Activated CD4-positive, CD25-positive, alpha-beta regulatory T cell treated with anti-CD3 and anti-CD28 coated beads, Interleukin-2, amount 50 U/mL, for 72 hours (primary cell): Measurements from ENCODE around the gene FASTKD3.

Experiments
- DNase-seq: peaks from one replicate; pipeline ENCODE4 v3.0.0; 2021

The FASTKD3 gene

DNA sequence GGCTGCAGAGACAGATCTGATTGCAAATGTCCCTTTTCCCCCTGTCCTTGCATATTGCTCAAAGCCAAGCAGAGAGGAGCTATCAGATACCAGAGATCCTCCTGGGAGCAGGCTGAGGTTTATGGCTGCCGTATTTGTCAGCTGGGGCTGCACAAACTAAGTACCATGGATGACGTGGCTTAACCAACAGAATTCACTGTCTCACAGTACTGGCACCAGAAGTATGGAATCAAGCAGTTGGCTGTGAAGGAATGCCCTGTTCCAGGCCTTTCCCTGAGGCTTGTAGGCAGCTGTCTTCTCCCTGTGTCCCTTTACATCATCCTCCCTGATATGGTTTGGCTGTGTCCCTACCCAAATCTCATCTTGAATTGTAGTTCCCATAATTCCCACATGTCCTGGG is 20.5 kb downstream of the FASTKD3 start:
- DNase-seq: no peak

DNA sequence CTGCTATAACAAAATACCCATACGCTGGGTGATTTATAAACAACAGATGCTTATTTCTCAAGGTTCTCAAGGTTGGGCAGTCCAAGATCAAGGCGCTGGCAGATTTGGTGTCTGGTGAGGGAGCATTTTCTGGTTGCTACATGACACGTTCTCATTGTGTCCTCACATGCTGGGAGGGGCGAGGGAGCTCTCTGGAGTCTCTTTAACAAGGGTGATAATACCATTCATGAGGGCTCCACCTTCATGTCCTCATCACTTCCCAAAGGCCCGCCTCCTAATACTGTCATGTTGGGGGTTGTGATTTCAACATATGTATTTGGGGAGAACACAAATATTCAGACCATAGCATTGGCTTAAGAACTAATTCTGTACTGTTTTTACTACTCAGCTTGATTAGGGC is 22.5 kb downstream of the FASTKD3 start:
- no peak for DNase-seq

DNA sequence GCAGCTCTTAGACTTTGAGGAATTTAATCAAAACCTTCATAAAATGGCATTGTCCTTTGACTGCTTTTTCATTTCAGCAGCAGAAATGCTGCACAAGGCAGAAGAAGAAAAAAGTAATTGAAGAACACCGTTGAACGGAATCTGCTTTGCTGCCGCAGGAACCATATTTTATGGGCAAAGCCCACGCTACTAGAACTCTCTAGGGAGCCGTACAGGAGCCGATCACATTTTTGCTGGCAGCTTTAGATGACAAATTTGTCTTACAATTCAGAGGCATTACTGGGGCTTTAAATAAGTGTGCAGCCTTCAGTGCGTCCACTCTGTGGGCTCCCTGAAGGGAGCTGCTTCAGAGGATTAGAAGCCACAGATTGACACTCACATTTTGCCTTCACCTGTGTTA is 23.3 kb downstream of the FASTKD3 start:
- DNase-seq: no peak

DNA sequence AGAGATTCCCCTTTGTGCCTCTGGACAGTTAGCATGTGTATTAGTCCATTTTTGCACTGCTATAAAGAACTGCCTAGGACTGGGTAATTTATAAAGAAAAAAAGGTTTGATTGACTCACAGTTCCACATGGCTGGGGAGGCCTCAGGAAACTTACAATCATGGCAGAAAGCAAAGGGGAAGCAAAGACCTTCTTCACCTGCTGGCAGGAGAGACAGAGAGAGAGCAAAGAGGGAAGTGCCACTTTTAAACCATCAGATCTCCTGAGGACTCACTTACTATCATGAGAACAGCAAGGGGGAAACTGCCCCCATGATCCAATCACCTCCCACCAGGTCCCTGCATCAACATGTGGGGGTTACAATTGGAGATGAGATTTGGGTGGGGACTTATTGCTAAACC is 23.9 kb downstream of the FASTKD3 start:
- no peak for DNase-seq

DNA sequence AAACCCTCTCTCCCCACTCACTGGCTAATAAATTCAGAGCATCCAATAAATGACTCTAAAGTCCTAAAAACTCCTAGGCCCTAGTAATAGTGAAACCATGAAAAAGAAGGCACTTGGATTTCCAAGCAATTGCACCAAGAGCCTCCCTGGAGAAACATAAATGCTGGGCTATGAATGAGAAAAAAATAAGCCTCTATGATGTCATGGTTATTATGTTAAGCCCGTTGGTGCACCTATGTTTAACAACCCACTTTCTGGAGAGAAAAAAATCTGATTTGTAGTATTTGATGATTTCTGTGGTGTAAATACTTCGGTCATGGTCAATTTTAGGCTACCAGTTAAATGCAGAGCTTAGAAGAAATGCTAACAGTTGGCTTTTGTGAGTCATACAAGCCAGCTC is 26.3 kb downstream of the FASTKD3 start:
- DNase-seq: no peak

DNA sequence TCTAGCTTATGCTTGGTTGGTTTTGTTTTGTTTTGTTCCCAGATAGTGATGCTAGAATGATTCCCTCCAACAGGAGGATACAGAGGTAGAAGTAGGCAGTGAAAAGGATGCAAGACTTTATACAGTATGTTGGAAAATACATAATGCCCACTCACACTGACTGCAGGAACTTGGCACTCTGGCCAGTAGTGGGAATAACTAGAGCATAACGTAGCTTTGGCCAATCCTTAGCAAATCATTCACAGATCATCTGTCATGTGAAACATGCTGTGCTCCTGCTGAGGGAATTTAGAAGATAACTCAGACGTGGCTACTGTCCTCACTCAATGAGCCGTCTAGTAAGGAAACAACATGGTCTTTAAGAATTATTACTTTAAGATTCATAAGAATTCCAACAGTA is 31.4 kb downstream of the FASTKD3 start:
- no peak for DNase-seq

DNA sequence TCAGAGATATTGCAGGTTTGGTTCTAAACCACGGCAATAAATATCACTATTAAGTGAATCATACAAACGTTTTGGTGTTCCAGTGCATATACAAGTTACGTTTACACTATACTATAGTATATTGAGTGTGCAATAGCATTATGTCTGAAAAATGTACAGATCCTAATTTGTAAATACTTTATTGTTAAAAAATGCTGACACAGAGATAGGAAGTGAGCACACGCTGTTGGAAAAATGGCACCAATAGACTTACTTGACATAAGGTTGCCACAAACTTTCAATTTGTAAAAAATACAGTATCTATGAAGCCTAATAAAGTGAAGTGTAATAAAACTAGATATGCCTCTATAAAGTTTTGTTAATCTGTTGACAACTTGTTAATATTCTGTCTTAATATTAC is 33.8 kb downstream of the FASTKD3 start:
- DNase-seq: no peak

DNA sequence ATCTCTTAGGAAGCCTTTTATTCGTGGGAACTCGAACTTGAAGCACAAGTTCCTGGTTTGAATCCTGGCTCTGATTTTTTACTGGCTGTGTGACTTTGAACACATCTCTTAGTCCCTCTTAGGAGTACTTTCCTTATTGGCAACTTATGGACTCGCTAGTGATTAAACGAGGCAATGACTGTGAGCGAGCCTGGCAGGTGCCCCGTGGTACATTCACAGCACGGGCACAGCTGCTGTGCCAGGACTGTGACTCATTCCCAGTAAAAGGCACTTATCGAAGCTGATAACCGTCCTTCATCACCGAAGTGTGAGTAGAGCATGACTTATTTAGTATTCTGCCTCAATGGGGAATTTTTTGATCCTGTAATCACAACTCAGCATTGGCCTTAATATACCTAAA is 40.6 kb downstream of the FASTKD3 start:
- no peak for DNase-seq

DNA sequence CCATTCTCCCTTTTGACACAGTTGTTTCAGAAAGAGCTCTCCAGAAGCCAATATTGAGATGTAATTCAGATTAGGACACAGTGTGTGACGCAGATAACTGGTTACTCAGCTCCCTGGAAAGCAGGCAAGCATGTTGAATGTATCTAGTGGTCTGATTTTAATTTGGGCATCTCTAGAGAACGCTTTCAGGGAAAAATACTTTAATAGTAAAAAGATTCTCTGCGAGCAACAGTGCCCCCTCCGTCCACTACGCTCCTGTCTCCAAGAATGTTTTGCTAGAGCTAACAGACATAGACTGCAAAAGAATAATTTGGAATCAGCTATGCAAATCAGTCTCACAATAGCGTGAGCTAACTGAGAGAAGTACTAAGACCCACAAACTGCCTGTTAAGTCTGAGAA is 41.2 kb downstream of the FASTKD3 start:
- DNase-seq: no peak

DNA sequence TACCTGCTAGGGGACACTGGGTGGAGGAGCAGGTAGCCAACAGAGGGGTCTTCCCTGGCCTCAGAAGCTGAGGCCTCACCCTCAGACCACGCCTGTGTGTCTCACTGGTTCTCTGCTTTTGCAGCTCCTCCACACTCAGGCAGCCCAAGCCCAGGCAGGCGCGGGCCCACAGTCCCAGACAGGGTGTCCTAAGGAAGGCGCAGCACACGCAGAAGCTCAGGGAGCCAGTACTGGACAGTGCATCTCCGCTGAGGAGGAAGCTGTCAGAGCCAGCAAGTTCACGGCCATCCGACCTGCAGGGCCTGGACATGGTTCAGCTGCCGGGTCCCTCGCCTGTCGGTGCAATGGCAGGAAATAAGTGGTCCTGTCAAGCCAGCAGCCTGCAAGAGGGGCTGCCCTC is 43.2 kb downstream of the FASTKD3 start:
- DNase-seq: no peak

DNA sequence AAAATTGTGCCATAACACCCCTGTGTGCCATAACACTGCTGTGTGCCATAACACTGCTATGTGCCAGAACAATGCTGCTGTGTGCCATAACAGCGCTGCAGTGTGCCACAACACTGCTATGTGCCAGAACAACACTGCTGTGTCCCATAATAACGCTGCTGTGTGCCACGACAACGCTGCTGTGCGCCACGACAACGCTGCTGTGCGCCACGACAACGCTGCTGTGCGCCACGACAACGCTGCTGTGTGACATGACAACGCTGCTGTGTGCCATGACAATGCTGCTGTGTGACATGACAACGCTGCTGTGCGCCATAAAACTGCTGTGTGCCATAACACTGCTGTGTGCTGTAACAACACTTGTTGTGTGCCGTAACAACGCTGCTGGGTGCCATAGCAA is 43.8 kb downstream of the FASTKD3 start:
- no peak for DNase-seq

DNA sequence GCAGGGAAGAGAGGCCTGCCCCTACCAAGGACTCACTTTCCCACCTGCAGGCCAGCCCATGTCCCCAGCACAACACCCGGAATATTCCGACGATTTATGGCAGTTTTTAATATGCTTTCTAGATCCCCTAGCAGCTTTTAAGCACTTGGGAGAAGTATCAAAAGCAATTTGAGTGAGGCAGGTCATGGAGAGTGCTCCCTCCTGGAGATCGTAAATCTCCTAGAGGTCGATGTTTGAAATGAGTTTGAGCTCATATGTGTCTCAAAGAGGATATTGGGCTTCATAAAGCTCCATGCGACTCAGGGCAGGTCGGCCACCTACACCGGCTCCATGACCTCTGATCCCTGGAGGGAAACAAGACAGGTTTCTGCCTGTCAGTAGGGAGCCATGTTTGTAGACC is 45.2 kb downstream of the FASTKD3 start:
- no peak for DNase-seq

DNA sequence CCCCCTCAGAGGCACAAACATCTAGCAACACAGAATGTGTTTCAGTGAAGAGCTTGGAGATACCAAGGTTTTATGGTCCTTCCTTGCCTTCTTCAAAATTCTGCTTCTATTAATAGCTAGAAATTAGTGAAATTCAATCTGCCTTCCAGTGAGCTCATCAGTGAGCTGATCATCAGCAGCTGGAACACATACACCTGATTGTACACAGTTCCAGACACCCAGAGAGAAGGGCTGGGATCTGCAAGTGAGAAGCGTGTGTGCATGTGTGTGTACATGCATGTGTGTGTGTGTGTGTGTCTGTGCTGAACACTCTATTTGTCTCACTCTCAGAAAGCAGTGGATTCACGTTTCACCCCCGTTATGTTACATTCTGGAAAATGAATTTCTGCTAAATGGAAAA is 46.4 kb downstream of the FASTKD3 start:
- no peak for DNase-seq

DNA sequence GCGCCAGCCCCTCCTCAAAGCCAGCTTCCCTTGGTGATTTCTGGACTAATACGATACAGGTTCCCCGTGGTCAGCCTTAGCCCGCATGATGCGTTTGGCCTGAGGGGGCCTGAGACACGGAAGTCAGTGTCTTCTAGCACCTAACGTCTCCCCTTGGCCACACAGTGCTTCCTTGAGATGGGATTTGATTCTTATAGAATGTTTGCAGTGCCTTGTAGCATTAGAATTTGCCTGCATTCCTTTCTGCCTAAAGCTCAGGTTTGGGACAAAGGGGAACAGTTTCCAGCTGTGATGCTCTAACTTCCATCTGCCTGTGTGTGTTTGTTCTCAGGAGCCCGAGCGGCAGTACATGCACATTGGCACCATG is 52.3 kb downstream of the FASTKD3 start:
- no peak for DNase-seq

DNA sequence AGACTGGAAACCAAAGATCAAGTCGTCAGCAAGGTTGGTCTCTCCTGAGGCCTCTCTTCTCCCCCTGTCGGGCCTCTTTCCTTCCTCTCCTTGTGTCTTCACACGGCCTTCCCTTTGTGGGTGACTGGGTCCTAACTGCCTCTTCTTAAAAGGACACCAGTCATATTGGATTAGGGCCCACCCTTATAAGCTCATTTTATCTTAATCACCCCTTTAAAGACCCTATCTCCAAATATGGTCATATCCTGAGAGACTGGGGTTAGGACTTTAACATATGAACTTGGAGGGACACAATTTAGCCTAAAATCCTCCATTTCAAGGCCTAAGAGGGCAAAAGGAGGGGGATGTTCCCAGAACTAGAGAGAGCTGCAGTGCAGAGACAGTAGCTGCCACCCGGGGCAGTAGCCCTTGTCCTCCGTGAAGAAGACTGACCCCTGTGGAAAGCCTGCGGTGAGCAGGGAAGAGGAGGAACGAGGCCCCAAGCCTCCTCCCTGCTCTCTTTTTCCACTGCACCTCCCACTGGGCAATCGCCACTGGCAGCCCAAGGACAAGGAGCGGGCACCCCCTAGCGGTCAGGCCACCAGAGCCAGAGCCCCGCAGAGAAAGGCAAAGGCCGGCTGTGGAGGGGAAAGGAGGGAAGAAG is 52.8 kb downstream of the FASTKD3 start:
- DNase-seq: peak; percentile 74

DNA sequence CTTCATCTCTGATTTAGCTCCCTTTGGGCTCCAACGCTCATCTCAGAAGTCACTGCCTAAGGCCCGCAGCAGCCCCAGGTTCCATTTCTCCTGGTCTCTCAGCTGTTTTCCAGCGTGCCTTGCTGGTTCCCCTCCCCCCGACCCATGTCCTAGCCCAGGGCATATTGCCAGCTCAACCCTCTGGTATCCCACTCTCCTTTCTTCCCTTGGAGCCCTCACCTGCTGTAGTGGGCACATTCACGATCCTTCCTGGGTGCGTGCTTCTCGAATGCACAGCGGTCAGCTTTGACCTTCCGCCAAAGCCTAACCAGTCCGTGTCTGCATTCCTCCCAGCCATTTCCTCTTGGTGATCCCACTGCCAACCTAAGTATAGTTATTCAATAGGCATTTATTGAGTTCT is 54.0 kb downstream of the FASTKD3 start:
- DNase-seq: no peak

DNA sequence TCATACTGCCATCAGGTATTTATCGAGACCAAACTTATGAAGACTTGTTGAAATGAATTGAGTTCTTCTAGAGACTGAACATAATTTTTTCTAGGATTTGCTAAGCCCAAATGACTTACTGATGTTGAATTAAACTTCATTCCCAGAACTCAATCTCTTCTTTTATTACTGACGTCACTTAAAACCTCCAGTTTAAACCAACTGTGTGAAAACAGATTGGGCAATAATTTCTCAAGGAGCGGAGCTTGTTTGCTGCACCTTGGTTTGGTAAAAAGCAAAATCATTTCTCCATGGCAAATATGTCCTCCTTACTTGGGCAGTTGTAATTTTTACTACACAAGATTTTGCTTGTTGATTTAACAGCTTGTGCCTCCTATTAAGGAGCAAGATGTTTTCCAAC is 55.3 kb downstream of the FASTKD3 start:
- DNase-seq: no peak

DNA sequence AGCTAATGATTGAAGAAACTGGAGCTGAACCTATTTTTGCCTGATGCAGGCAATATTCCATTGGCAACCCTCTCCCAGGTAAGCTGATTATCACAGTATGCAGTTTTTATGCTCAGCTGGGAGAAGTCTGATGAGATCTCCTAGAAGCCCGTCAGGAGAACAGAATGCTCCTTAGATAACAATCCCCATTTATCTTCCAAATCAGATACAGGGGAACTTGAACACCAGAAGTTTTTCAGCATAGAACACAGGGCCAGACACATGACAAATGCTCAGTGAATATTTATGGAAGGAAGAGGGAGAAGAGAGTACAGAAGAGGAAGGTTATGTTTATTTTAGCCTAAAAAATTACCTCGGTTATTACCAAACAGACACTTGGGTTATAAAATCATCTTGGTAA is 55.8 kb downstream of the FASTKD3 start:
- no peak for DNase-seq

DNA sequence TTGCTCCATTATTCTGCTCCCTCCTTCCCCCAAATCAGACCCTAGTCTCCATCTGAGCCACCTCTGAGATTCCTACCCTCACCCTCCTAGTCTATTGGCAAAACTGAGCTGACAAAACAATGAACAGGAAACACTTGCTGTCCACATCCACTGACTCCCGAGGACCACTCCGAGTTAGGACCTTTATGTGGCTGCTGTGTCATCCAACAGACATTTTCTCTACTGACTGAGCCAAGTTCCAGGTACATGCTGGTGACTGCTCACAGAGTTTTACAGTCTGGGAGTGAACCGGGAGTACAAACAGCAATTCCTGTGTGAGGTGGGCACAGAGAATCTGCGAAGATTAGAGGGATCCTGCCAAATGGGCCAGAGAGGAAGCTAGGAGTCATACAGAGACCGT is 57.1 kb downstream of the FASTKD3 start:
- DNase-seq: no peak
